LNCaP clone FGC (cell line): Measurements from ENCODE around the gene NGRN.
"Not testable (repeated sequence)": the region's sequence is repeated elsewhere in the genome, so short reads cannot be mapped to it uniquely, and the experiment has no call there.

Source experiments
- DNase-seq: peaks from one replicate; pipeline ENCODE4 v3.0.0-alpha.2; 2011; ENCODE audit warnings: low read depth
- H3K4me3 ChIP-seq: 2 replicates; pipeline ENCODE4 v1.5.1; 2011; ENCODE audit warnings: mild to moderate bottlenecking, low read depth, low read length, control low read depth
- TF ChIP-seq, protein P1 (sequence below): IDR thresholded peaks from 2 replicates; pipeline ENCODE4 v1.5.1; 2012; ENCODE audit warnings: mild to moderate bottlenecking; ENCODE audit not compliant: control insufficient read depth, insufficient read depth; ENCODE audit errors: extremely low read depth

The NGRN gene

DNA sequence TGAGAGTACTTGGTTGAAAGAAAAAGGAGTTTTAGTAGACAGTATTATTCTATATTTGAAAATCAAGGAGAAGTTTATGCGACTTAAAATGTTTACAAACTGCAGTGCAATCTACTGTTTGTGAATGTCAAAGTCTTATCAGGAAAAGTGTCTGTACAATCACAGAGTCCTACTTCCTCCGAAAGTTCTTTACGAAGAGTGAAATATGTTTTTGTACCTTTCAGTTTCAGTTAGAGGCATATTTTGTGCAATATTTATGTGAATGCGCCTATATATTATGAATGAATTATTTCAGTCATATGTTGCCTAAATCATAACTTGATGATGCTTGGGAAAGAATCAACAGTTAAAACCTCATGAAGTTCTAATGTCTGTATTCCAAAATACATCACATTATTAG, 31.5 kb downstream of the NGRN start:
- no peak for DNase-seq
- TF ChIP-seq, protein P1, sequence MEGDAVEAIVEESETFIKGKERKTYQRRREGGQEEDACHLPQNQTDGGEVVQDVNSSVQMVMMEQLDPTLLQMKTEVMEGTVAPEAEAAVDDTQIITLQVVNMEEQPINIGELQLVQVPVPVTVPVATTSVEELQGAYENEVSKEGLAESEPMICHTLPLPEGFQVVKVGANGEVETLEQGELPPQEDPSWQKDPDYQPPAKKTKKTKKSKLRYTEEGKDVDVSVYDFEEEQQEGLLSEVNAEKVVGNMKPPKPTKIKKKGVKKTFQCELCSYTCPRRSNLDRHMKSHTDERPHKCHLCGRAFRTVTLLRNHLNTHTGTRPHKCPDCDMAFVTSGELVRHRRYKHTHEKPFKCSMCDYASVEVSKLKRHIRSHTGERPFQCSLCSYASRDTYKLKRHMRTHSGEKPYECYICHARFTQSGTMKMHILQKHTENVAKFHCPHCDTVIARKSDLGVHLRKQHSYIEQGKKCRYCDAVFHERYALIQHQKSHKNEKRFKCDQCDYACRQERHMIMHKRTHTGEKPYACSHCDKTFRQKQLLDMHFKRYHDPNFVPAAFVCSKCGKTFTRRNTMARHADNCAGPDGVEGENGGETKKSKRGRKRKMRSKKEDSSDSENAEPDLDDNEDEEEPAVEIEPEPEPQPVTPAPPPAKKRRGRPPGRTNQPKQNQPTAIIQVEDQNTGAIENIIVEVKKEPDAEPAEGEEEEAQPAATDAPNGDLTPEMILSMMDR, result no peak
- no peak overlapping the region for H3K4me3 ChIP-seq

DNA sequence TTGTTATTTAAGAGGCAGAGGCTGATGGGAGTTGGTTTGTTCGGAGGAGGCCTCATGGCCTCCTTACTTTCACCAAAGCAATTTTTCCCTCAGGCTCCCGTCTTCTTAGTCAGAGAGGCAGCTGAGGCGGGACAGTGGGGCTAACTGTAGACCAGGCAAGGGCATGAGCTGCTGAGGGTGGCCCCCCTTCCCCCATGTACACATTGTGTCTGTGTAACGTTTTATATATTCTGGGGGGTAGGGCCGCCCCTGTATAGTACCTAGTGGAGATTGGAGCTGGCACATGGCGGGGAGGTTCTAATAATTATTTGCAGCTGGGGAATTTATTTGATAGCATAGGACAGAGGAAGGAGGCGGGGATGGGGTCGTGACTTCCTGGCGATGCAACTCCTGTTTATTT, 35.1 kb downstream of the NGRN start:
- TF ChIP-seq, protein P1, result no peak
- no peak for DNase-seq
- H3K4me3 ChIP-seq, result no peak overlapping the region

DNA sequence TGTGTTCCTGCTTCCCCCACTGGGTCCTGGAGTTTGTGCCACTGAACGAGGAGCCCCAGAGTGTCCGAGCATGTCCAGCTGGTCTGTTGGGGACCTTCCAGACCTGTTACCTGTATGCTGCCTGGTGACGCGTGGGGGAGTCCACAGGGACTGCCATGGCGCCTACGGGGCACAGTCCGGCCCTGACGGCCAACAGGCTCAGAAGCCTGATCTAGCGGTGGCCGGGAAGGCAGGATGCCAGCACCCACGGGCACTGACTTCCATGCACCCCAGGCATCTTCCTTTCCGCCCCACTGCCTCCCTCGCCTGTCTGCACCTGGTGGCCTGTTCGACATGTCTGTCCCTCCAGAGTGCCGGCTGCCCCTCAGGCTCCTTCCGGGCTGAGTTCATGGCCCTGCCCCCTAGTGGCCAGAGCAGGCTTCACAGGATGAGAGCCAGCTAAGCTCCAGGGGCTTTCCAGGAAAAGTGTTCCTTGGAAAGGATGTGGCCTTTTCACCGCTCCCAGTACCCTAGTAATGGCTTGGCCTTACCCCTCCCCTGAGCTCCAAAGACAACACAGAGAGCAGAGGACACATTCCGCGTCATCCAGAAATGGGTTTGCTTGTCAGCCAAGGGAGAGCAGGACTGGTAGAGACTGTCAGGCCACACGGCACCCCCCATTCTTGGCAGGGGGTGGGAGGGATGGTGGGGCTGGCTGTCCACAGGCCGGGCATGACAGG, 35.7 kb downstream of the NGRN start:
- TF ChIP-seq, protein P1, result peak; percentile 67
- DNase-seq, result no peak
- H3K4me3 ChIP-seq, result no peak overlapping the region

DNA sequence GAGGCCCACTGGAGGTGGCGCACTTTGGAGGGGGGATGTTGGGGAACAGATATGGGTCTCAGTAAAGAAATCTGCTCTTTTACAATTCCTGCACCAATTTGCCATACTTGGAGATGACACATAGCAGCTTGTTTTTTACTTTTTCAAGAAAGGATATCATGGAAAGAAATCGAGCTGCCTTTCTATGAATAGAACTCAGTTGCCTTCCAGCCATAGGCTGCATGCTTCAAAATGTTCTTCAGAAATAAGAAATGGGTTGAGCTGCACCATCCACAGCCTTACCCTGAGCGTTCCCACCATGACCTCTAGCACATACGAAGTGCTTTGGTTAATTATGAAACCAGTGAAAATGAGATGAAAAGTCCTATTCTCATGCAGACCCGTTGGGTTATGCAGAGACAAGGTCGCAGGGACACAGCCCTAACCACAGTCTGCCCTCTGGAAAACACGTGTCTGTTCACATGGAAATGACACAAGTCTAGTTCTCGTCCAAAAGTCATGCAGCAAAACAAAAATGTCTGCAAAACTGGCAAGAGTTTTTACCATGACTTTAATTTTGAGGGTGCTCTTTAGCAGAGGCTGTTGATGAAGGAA, 36.3 kb downstream of the NGRN start:
- no peak overlapping the region for H3K4me3 ChIP-seq
- TF ChIP-seq, protein P1, result no peak
- DNase-seq, result no peak

DNA sequence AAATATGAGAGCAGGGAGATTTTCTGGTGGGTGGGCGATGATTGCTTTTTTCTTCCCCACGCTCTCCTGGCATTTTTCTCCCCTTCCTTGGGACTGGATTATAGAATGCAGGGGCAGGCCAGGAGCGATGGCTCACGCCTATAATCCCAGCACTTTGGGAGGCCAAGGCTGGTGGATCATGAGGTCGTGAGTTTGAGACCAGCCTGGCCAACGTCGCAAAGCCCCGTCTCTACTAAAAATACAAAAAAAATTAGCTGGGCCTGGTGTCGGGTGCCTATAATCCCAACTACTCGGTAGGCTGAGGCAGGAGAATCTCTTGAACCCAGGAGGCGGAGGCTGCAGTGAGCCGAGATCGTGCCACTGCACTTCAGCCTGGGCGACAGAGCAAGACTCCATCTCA, 39.9 kb downstream of the NGRN start:
- not testable (repeated sequence) for DNase-seq, H3K4me3 ChIP-seq

DNA sequence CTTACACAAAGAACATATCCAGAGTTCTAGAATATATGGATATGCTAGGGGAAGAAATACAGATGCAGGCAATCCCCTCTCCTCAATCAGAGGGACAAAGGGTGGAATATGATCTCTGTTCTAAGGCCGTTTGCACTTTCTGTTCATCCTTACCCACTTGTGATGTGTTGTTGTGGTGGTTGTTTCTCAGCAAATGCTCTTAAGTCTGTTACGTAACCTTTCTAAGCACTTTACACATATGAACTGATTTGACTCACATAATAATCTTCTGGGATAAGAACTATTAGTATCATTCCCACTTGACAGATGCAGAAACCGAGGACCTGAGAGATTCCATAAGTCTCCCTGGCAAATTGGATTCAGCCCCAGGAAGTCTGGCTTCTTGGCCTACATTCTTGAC, 40.5 kb downstream of the NGRN start:
- TF ChIP-seq, protein P1, result no peak
- DNase-seq, result no peak

DNA sequence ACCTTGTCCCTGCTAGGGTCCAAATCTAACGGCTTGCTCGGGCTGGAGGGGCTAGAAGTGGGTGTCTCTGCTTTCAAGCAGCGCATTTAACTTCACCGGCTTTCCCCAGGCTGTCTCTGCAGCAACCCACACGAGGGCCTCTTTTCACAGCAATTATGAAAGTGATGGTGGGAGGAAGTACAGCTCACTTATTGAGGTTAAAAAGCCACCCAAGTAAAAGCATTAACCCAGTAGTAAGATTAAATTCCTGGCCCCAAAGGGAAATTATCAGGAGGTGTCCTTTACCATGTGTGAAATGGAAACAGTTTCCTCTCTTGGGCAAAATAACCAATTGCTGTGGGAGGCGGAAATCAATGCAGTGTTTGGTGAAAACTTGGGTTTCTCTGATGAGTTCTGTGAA, 41.1 kb downstream of the NGRN start:
- TF ChIP-seq, protein P1, result no peak
- no peak overlapping the region for H3K4me3 ChIP-seq
- no peak for DNase-seq

More for the DNA sequence above, 40.5 kb downstream of the NGRN start:
- H3K4me3 ChIP-seq, result no peak overlapping the region
